Neural cell (in vitro differentiated cells): ENCODE measurements around the gene ITPA. TPM values are rescaled to one million over a fixed set of nuclear protein-coding genes. Genes with fewer than 3 reads are reported as not detected.

ENCODE experiments used
- H2AFZ ChIP-seq: fragments of 200-600, 300-800 bp; sonication (generic), shearing (Covaris generic); 2 replicates; pipeline ENCODE4 v1.6.0; 2014; ENCODE audit warnings: low read depth, mild to moderate bottlenecking, antibody characterized with exemption, low read length, moderate library complexity
- H3F3A ChIP-seq: fragments of 200-600 bp; shearing (Covaris generic); 2 replicates; pipeline ENCODE4 v1.6.1; 2016; ENCODE audit warnings: mild to moderate bottlenecking, moderate library complexity, mixed read lengths, antibody characterized with exemption, low read length; ENCODE audit not compliant: insufficient read depth, poor library complexity, severe bottlenecking
- H3K27ac ChIP-seq: fragments of 200-600, 300-800 bp; sonication (generic), shearing (Covaris generic); 2 replicates; pipeline ENCODE4 v1.5.1; 2014; ENCODE audit warnings: mild to moderate bottlenecking, low read length, moderate library complexity
- H3K27me3 ChIP-seq: fragments of 300-800, 200-600 bp; sonication (generic), shearing (Covaris generic); 2 replicates; pipeline ENCODE4 v1.6.0; 2014; ENCODE audit warnings: mild to moderate bottlenecking, low read depth, low read length, moderate library complexity; ENCODE audit not compliant: insufficient read depth
- H3K36me3 ChIP-seq: fragments of 300-800, 200-600 bp; sonication (generic), shearing (Covaris generic); 2 replicates; pipeline ENCODE4 v1.5.1; 2014; ENCODE audit warnings: mild to moderate bottlenecking, antibody characterized with exemption, low read length, moderate library complexity; ENCODE audit not compliant: insufficient read depth
- H3K4me2 ChIP-seq: fragments of 300-800, 200-600 bp; sonication (generic), shearing (Covaris generic); 2 replicates; pipeline ENCODE4 v1.6.0; 2014; ENCODE audit warnings: mild to moderate bottlenecking, low read length
- H3K4me3 ChIP-seq: fragments of 300-800, 200-600 bp; sonication (generic), shearing (Covaris generic); 2 replicates; pipeline ENCODE4 v1.5.1; 2014; ENCODE audit warnings: mild to moderate bottlenecking, low read length, moderate library complexity
- H3K79me2 ChIP-seq: fragments of 200-600 bp; shearing (Covaris generic); replicated peaks from 2 replicates; pipeline ENCODE4 v1.6.0; 2014; ENCODE audit warnings: mild to moderate bottlenecking, low read length, moderate library complexity; ENCODE audit not compliant: insufficient read depth
- H3K9ac ChIP-seq: fragments of 300-800, 200-600 bp; sonication (generic), shearing (Covaris generic); 2 replicates; pipeline ENCODE4 v1.6.1; 2016; ENCODE audit warnings: mild to moderate bottlenecking, low read length, mixed read lengths
- H3K9me2 ChIP-seq: fragments of 200-600 bp; shearing (Covaris generic); 2 replicates; pipeline ENCODE4 v1.6.1; 2016; ENCODE audit warnings: mild to moderate bottlenecking, low read length, mixed read lengths; ENCODE audit not compliant: insufficient read depth
- H3K9me3 ChIP-seq: fragments of 200-600, 300-800 bp; sonication (generic), shearing (Covaris generic); 2 replicates; pipeline ENCODE4 v1.6.1; 2016; ENCODE audit warnings: mild to moderate bottlenecking, mixed run types, low read length, moderate library complexity, mixed read lengths
- H4K20me1 ChIP-seq: fragments of 200-600 bp; shearing (Covaris generic); 2 replicates; pipeline ENCODE4 v1.6.1; 2016; ENCODE audit warnings: mild to moderate bottlenecking, mixed run types; ENCODE audit not compliant: insufficient read depth
- CTCF ChIP-seq: fragments of 450-650 bp; IDR thresholded peaks from 2 replicates; pipeline ENCODE4 v1.5.1; 2014; ENCODE audit warnings: antibody characterized with exemption, mild to moderate bottlenecking, moderate library complexity; ENCODE audit not compliant: poor library complexity, severe bottlenecking
- EP300 ChIP-seq: fragments of 450-650 bp; conservative IDR thresholded peaks from 2 replicates; pipeline ENCODE4 v1.6.1; 2014; ENCODE audit warnings: antibody characterized with exemption, mild to moderate bottlenecking, moderate library complexity; ENCODE audit not compliant: poor library complexity, severe bottlenecking
- EZH2 ChIP-seq: fragments of 200-600, 300-800 bp; shearing (Covaris generic), sonication (generic); IDR thresholded peaks from 2 replicates; pipeline ENCODE4 v1.6.1; 2014; ENCODE audit warnings: antibody characterized with exemption, low read length, borderline replicate concordance, mild to moderate bottlenecking; ENCODE audit not compliant: insufficient read depth, poor library complexity, severe bottlenecking
- MXI1 ChIP-seq: fragments of 450-650 bp; conservative IDR thresholded peaks from 2 replicates; pipeline ENCODE4 v1.6.1; 2014; ENCODE audit warnings: antibody characterized with exemption, mild to moderate bottlenecking; ENCODE audit not compliant: poor library complexity, severe bottlenecking
- POLR2AphosphoS5 ChIP-seq: IDR thresholded peaks from 2 replicates; pipeline ENCODE4 v1.6.1; 2012
- RAD21 ChIP-seq: fragments of 450-650 bp; conservative IDR thresholded peaks from 2 replicates; pipeline ENCODE4 v1.6.1; 2014; ENCODE audit warnings: antibody characterized with exemption, mild to moderate bottlenecking, moderate library complexity
- REST ChIP-seq: IDR thresholded peaks from 2 replicates; pipeline ENCODE4 v1.6.1; 2012; ENCODE audit warnings: borderline replicate concordance
- SMC3 ChIP-seq: fragments of 450-650 bp; conservative IDR thresholded peaks from 2 replicates; pipeline ENCODE4 v1.6.1; 2014; ENCODE audit warnings: antibody characterized with exemption, mild to moderate bottlenecking, moderate library complexity; ENCODE audit not compliant: poor library complexity
- TAF1 ChIP-seq: IDR thresholded peaks from 2 replicates; pipeline ENCODE4 v1.6.1; 2012; ENCODE audit warnings: low read depth
- polyA plus RNA-seq: library from polyadenylated mRNA; depleted of rRNA; stranded (reverse); fragments of >200 nt; gene quantifications from 2 replicates; pipeline ENCODE4 v1.2.3, GENCODE V29; 2014

ITPA gene
- polyA plus RNA-seq, 1 donor from 2014 or later = 87.1 TPM

DNA sequence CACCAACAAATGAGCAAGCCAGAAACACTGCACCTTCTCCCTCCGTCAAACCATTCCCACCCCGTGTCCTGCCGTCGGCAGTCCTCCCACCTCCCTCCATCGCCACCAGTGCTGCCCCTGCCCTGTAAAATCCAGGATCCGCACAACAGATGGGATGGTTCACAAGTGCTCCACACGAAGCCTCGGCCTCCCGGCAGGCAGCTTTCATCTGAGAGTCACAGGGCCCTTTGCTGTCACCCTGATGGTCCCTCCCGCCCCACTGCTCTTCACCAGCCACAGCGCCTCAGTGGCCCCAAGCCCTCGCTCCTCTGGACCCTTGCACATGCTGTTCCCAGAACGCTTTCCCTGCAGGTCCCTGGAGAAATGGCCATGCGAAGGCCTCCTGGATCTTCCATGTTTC is 17.6 kb downstream of the ITPA start:
- Histone ChIP-seq H3K4me3 (no peak overlapping the region), H3K27me3 (no peaks in the 10 kb centered on the region), H3K79me2 (no peaks in the 10 kb centered on the region), H3K4me2 (no peak overlapping the region), H3K9ac (no peak overlapping the region), H2AFZ (no peak overlapping the region), H3K27ac (no peak overlapping the region), H3F3A (no peaks in the 10 kb centered on the region), H4K20me1 (no peaks in the 10 kb centered on the region), H3K9me3 (no peaks in the 10 kb centered on the region), H3K36me3 (no peaks in the 10 kb centered on the region), H3K9me2 (no peaks in the 10 kb centered on the region)
- TF ChIP-seq REST = no peak
- TF ChIP-seq EP300 = no peak
- TF ChIP-seq TAF1 = no peak
- TF ChIP-seq RAD21 = no peak
- TF ChIP-seq POLR2AphosphoS5 = no peak
- no peak for TF ChIP-seq EZH2
- TF ChIP-seq CTCF = no peak
- TF ChIP-seq SMC3 = no peak
- no peak for TF ChIP-seq MXI1

DNA sequence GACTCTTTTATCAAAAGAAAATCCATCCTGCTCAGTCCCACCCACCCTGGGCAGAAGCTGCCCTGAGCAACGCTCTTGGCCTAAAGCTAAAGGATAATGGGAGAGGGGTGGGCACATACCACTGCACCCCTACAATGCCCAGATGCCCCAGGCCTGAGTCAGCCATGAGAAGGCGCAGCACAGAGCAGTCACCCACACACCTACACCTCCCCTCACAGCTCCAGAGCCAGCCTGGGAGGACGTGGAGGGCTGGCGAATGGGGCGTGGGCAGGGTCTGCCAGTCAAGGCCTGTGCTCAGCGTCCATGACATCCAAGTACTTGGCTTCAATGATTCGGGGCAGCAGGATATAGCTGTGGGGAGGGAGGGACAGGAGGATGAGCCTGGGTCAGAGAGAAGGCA is 18.2 kb downstream of the ITPA start:
- Histone ChIP-seq H3K79me2 (no peaks in the 10 kb centered on the region), H3K4me2 (no peak overlapping the region), H3K36me3 (no peaks in the 10 kb centered on the region), H2AFZ (no peak overlapping the region), H3K9me2 (no peaks in the 10 kb centered on the region), H3K9me3 (no peaks in the 10 kb centered on the region), H3F3A (no peaks in the 10 kb centered on the region), H4K20me1 (no peaks in the 10 kb centered on the region), H3K4me3 (no peak overlapping the region), H3K27me3 (no peaks in the 10 kb centered on the region), H3K9ac (no peak overlapping the region), H3K27ac (no peak overlapping the region)
- TF ChIP-seq CTCF = no peak
- no peak for TF ChIP-seq TAF1
- no peak for TF ChIP-seq EZH2
- no peak for TF ChIP-seq RAD21
- TF ChIP-seq POLR2AphosphoS5 = no peak
- TF ChIP-seq SMC3 = no peak
- TF ChIP-seq EP300 = no peak
- TF ChIP-seq REST = no peak
- no peak for TF ChIP-seq MXI1
